ENCODE data around the gene GLIS1.

GLIS1 gene

GRCh38 chr1:53524428-53525375 lies 214.3 kb downstream of the GLIS1 start:
- DNase-seq (ENCODE audit: low read depth), result no peak
- TF ChIP-seq CTCF (conservative IDR thresholded peaks at IDR 0.05; ENCODE audit: low read depth, low read length), result no peak
- no peak overlapping the region for H3K4me3 ChIP-seq (ENCODE audit: low read length)

GRCh38 chr1:53521924-53522552 lies 216.9 kb downstream of the GLIS1 start:
- DNase-seq (ENCODE audit: low read depth), result peak; percentile 52
- H3K4me3 ChIP-seq (ENCODE audit: low read length), result no peak overlapping the region

GRCh38 chr1:53520481-53520880 lies 218.5 kb downstream of the GLIS1 start:
- TF ChIP-seq CTCF (conservative IDR thresholded peaks at IDR 0.05; ENCODE audit: low read depth, low read length), result no peak
- no peak overlapping the region for H3K4me3 ChIP-seq (ENCODE audit: low read length)
- no peak for DNase-seq (ENCODE audit: low read depth)

More at GRCh38 chr1:53521924-53522552, 216.9 kb downstream of the GLIS1 start:
- TF ChIP-seq CTCF (conservative IDR thresholded peaks at IDR 0.05; ENCODE audit: low read depth, low read length), result no peak

- TF ChIP-seq CTCF (conservative IDR thresholded peaks at IDR 0.05; ENCODE audit: low read depth, low read length), result no peak
- H3K4me3 ChIP-seq (ENCODE audit: low read length), result no peak overlapping the region
- DNase-seq (ENCODE audit: low read depth), result no peak
Measured at GRCh38 chr1:53519421-53519820, 219.5 kb downstream of the GLIS1 start.

- H3K4me3 ChIP-seq (ENCODE audit: low read length), result no peak overlapping the region
- TF ChIP-seq CTCF (conservative IDR thresholded peaks at IDR 0.05; ENCODE audit: low read depth, low read length), result no peak
- no peak for DNase-seq (ENCODE audit: low read depth)
Measured at GRCh38 chr1:53518775-53519174, 220.2 kb downstream of the GLIS1 start.

GRCh38 chr1:53517821-53518352 lies 221.1 kb downstream of the GLIS1 start:
- no peak for TF ChIP-seq CTCF (conservative IDR thresholded peaks at IDR 0.05; ENCODE audit: low read depth, low read length)
- no peak overlapping the region for H3K4me3 ChIP-seq (ENCODE audit: low read length)
- DNase-seq (ENCODE audit: low read depth), result no peak

Data from retinal pigment epithelial cell (primary cell).